WTC11 (cell line): ENCODE data around the gene PXK. TPM values are rescaled to one million over a fixed set of nuclear protein-coding genes. Genes with fewer than 3 reads are reported as not detected.

ENCODE experiments used
- ATAC-seq: fragments of 200-7000 bp; cut with Tn5 transposase; 2 replicates; pipeline ENCODE4 v1.10.0; 2021; ENCODE audit warnings: mild to moderate bottlenecking, moderate library complexity
- CTCF ChIA-PET: fragments of 300-600 bp; sonication (Branson Sonifier 250); formaldehyde crosslinking; loops from one replicate; lab custom pipeline; 2021; ENCODE audit warnings: antibody characterized with exemption; lab: Charles Lee
- POLR2A ChIA-PET: fragments of 350-600 bp; sonication (Branson Sonifier 250); formaldehyde crosslinking; loops from one replicate; lab custom pipeline; 2021; ENCODE audit warnings: antibody characterized with exemption; lab: Charles Lee
- DNase-seq: peaks from one replicate; pipeline ENCODE4 v3.0.0; 2021; ENCODE audit warnings: low spot score
- H3K27ac Mint-ChIP-seq: 2 replicates; pipeline ENCODE4 v1.8.0; 2021; ENCODE audit warnings: mixed read lengths
- H3K27me3 Mint-ChIP-seq: 2 replicates; pipeline ENCODE4 v1.8.0; 2021; ENCODE audit warnings: low read depth, mild to moderate bottlenecking, moderate library complexity, mixed read lengths
- H3K36me3 Mint-ChIP-seq: 2 replicates; pipeline ENCODE4 v1.8.0; 2021; ENCODE audit warnings: mixed read lengths
- H3K4me1 Mint-ChIP-seq: 2 replicates; pipeline ENCODE4 v1.8.0; 2022; ENCODE audit warnings: mixed read lengths
- H3K4me3 Mint-ChIP-seq: 2 replicates; pipeline ENCODE4 v1.8.0; 2021; ENCODE audit warnings: mild to moderate bottlenecking, moderate library complexity, mixed read lengths
- H3K9me3 Mint-ChIP-seq: 2 replicates; pipeline ENCODE4 v1.8.0; 2021; ENCODE audit warnings: mixed read lengths
- AFF4 ChIP-seq: sonication (generic); formaldehyde crosslinking; IDR thresholded peaks from 2 replicates; pipeline ENCODE4 v1.8.1; 2023; ENCODE audit warnings: mild to moderate bottlenecking, missing genetic modification reagents, borderline replicate concordance
- ATF6 ChIP-seq: sonication (generic); formaldehyde crosslinking; IDR thresholded peaks from 2 replicates; pipeline ENCODE4 v1.8.1; 2023; ENCODE audit warnings: mild to moderate bottlenecking, missing genetic modification reagents
- CBFB ChIP-seq: sonication (generic); formaldehyde crosslinking; IDR thresholded peaks from 2 replicates; pipeline ENCODE4 v1.8.1; 2022; ENCODE audit warnings: mild to moderate bottlenecking, low read depth, missing genetic modification reagents
- CDX4 ChIP-seq: fragments of 250-450 bp; sonication (Bioruptor Pico); IDR thresholded peaks from 2 replicates; pipeline ENCODE4 v1.9.0; 2021; ENCODE audit warnings: moderate library complexity, mild to moderate bottlenecking, inconsistent platforms, borderline replicate concordance
- E2F4 ChIP-seq: sonication (generic); formaldehyde crosslinking; IDR thresholded peaks from 2 replicates; pipeline ENCODE4 v1.8.1; 2022; ENCODE audit warnings: low read depth, mild to moderate bottlenecking, moderate library complexity, missing genetic modification reagents, borderline replicate concordance
- ELF4 ChIP-seq: sonication (generic); formaldehyde crosslinking; IDR thresholded peaks from 2 replicates; pipeline ENCODE4 v1.8.1; 2022; ENCODE audit warnings: low read depth, mild to moderate bottlenecking, moderate library complexity, missing genetic modification reagents
- FOXK1 ChIP-seq: sonication (generic); formaldehyde crosslinking; IDR thresholded peaks from 2 replicates; pipeline ENCODE4 v1.8.0; 2022; ENCODE audit warnings: mild to moderate bottlenecking, moderate library complexity, missing genetic modification reagents
- GABPB1 ChIP-seq: sonication (generic); formaldehyde crosslinking; IDR thresholded peaks from 2 replicates; pipeline ENCODE4 v1.8.1; 2023; ENCODE audit warnings: mild to moderate bottlenecking, missing genetic modification reagents
- HMGA2 ChIP-seq: fragments of 250-450 bp; sonication (Bioruptor Pico); IDR thresholded peaks from 2 replicates; pipeline ENCODE4 v1.4.0; 2021; ENCODE audit warnings: mild to moderate bottlenecking, moderate library complexity
- IRF2 ChIP-seq: sonication (generic); formaldehyde crosslinking; IDR thresholded peaks from 2 replicates; pipeline ENCODE4 v1.8.0; 2022; ENCODE audit warnings: low read depth, missing genetic modification reagents, borderline replicate concordance
- KAT7 ChIP-seq: sonication (generic); formaldehyde crosslinking; IDR thresholded peaks from 2 replicates; pipeline ENCODE4 v1.8.1; 2023; ENCODE audit warnings: missing genetic modification reagents, mild to moderate bottlenecking, borderline replicate concordance
- NFE2L1 ChIP-seq: sonication (generic); formaldehyde crosslinking; IDR thresholded peaks from 2 replicates; pipeline ENCODE4 v1.8.1; 2023; ENCODE audit warnings: missing genetic modification reagents
- NR3C1 ChIP-seq: sonication (generic); formaldehyde crosslinking; conservative IDR thresholded peaks from 2 replicates; pipeline ENCODE4 v1.8.1; 2023; ENCODE audit warnings: low read depth, mild to moderate bottlenecking, missing genetic modification reagents
- ZNF281 ChIP-seq: sonication (generic); formaldehyde crosslinking; IDR thresholded peaks from 2 replicates; pipeline ENCODE4 v1.8.0; 2023; ENCODE audit warnings: mild to moderate bottlenecking, missing genetic modification reagents
- ZNF423 ChIP-seq: fragments of 250-450 bp; sonication (Bioruptor Pico); IDR thresholded peaks from 2 replicates; pipeline ENCODE4 v2.1.2; 2022; ENCODE audit warnings: mild to moderate bottlenecking, moderate library complexity
- ZNF532 ChIP-seq: fragments of 250-450 bp; sonication (Bioruptor Pico); IDR thresholded peaks from 2 replicates; pipeline ENCODE4 v1.9.0; 2021; ENCODE audit warnings: mild to moderate bottlenecking, borderline replicate concordance
- ZSCAN18 ChIP-seq: fragments of 250-450 bp; sonication (Bioruptor Pico); IDR thresholded peaks from 2 replicates; pipeline ENCODE4 v2.1.2; 2022; ENCODE audit warnings: mild to moderate bottlenecking, moderate library complexity
- total RNA-seq: library from RNA; stranded (reverse); gene quantifications from 3 replicates; pipeline ENCODE4 v1.2.3, GENCODE V29; 2021

The PXK gene
- total RNA-seq, 1 experiment from 2014 or later: 9.4 TPM

GRCh38 chr3:58296269-58296668 lies 36.4 kb upstream of the PXK start:
- H3K36me3 Mint-ChIP-seq: peaks cover 7% of the 10 kb centered on the region
- ChIA-PET POLR2A (no interaction called here), CTCF (interaction anchor here (1.1 to 7.9 kb wide), 4 partner anchors 11 to 118 kb away, joined by 6 to 126 read pairs (median 22); partner anchors contain the start of genes HTD2 and RPP14)
- DNase-seq (no peak), ATAC-seq (no peak)
- H3K4me3 Mint-ChIP-seq: no peak overlapping the region
- H3K9me3 Mint-ChIP-seq: peaks cover 13% of the 10 kb centered on the region; the same call in 1 of the 2 replicates
- TF ChIP-seq FOXK1: no peak
- TF ChIP-seq ZNF423 (CRISPR knock-in tag): peak; percentile 38; the same call in 1 of the 2 replicates
- peaks cover 9% of the 10 kb centered on the region for H3K4me1 Mint-ChIP-seq
- 0 out of 2 replicates have a peak overlapping the region, but pooled peaks have one; percentile 19 for H3K27ac Mint-ChIP-seq
- peaks cover 1% of the 10 kb centered on the region for H3K27me3 Mint-ChIP-seq

- peaks cover 9% of the 10 kb centered on the region; the same call in 1 of the 2 replicates for H3K9me3 Mint-ChIP-seq
- H3K27me3 Mint-ChIP-seq: peaks cover 6% of the 10 kb centered on the region
- ChIA-PET CTCF (interaction anchor here (1.0 to 7.9 kb wide), 5 partner anchors 10 to 119 kb away, joined by 4 to 126 read pairs (median 14); partner anchors contain the start of genes HTD2 and RPP14), POLR2A (interaction anchor here (0.5 kb wide), 1 partner anchor 104 kb away, joined by 3 read pairs; no protein-coding TSS in a partner anchor)
- ATAC-seq (no peak), DNase-seq (no peak)
- no peak overlapping the region for H3K4me3 Mint-ChIP-seq
- H3K27ac Mint-ChIP-seq: no peak overlapping the region
- H3K36me3 Mint-ChIP-seq: peaks cover 1% of the 10 kb centered on the region; the same call in 1 of the 2 replicates
- H3K4me1 Mint-ChIP-seq: peaks cover 9% of the 10 kb centered on the region
- TF ChIP-seq GABPB1 (no peak), FOXK1 (no peak), AFF4 (CRISPR knock-in tag) (no peak), CDX4 (CRISPR knock-in tag) (no peak), KAT7 (CRISPR knock-in tag) (no peak), NR3C1 (CRISPR knock-in tag) (no peak), NFE2L1 (CRISPR knock-in tag) (no peak), HMGA2 (CRISPR knock-in tag) (no peak), E2F4 (CRISPR knock-in tag) (no peak), CBFB (no peak), ZSCAN18 (no peak), IRF2 (CRISPR knock-in tag) (no peak), ZNF532 (CRISPR knock-in tag) (no peak), ZNF281 (CRISPR knock-in tag) (no peak), ATF6 (CRISPR knock-in tag) (no peak), ELF4 (CRISPR knock-in tag) (no peak)
Observed at GRCh38 chr3:58296843-58297242, 35.8 kb upstream of the PXK start.
